Non-pigmented ciliary epithelial cell (primary cell): ENCODE results near the gene RNF138.
"Not testable (repeated sequence)": the region's sequence is repeated elsewhere in the genome, so short reads cannot be mapped to it uniquely, and the experiment has no call there.

Source experiments
- DNase-seq: peaks from one replicate; pipeline ENCODE4 v3.0.0-alpha.2; 2010; ENCODE audit warnings: low read depth

Gene RNF138

DNA sequence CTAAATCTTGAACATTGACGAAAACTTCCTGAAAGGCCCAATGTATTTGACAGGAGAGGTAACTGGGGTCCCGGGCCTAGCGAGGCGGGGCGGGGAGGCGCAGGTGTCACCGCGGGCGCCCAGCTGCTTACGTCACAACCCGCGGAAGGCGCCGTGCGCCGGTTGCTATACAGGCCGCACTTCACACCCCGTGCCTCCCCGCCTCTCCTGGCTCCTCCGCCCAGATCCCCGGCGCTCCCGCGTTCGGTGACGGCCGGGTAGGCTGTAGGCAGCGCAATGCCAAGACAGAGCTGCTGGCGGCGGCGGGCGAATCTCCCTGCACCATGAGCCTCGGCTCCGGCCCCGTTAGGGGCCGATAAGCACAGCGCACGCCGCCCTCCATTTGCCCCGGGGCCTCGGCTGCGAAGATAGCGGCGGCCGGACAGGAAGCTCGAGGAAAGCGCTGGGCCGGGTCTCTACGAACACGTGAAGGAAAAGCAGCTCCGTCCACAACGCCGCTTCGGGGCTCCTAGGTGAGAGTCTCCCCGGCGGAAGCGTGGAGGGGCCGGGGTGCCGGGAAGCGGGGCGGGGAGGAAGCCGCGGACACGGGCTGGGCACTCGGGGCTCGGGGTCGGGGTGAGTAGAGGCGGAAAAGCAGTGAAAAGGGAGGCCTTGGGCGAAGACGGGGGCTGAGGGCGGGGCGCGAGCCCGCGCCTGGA lies at the start of gene RNF138:
TSS of gene RNF138 (plus strand) at position 151 of the 698 bp plus-strand sequence. CDS start 903 bp downstream, outside the sequence.
- no peak for DNase-seq

GRCh38 chr18:32042337-32042736 lies 49.3 kb upstream of the RNF138 start:
- no peak for DNase-seq

GRCh38 chr18:32048507-32049091 lies 43.1 kb upstream of the RNF138 start:
- DNase-seq: no peak

- DNase-seq: no peak
Observed at GRCh38 chr18:32049393-32050171, 42.1 kb upstream of the RNF138 start.

DNA sequence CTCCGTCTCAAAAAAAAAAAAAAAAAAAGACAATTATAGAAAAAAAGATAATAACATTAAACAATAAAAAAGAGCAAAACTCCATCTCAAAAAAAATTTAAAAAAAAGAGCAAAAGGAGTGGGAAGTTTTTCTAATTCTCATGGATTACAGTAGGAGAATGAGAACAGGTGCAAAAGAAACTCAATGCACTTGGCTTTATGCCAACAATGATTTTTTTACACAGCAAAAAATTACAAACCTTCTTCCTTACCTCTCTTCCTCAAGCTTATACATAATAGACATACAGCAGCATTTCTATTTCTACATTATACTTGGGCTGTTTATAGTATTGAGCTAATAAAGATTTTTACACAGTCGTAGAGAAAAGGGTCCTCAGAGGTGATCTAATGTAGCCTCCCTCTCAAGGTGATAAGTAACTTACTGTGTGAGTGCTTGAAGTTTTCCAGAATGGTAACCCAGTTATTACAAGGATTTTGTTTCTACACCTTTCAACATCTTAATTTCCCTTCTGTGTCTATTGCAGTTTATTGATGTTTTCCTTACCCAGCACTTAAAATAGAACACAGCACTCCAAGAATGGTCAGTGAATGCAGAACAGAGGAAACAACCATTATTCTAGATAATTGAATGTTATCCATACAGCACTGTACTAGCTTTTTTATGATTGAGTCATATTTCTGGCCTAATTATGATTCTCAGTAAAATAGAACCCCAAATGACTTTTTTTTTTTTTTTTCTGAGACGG lies 34.9 kb upstream of the RNF138 start:
- DNase-seq: no peak

- DNase-seq: no peak
Observed at GRCh38 chr18:32057624-32058165, 34.0 kb upstream of the RNF138 start.

DNA sequence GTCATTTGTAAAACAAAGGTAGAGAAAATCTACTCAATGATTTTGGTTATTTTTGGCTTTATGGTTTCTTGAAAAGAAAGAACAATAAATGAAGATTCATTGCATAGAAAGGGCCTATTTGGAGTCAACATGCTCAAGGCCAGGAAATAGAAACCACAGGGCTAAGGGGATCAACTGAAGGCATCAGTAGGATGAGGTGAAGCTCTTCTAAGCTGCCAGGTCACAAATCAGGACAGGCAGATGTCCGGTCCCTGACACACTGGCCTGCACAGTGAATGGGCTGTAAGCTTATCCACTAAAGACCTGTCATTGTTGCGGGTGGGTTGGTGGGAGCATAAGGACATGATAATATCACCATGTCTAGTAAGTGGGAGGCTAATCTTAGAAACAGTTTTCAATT lies 31.6 kb upstream of the RNF138 start:
- DNase-seq: no peak

DNA sequence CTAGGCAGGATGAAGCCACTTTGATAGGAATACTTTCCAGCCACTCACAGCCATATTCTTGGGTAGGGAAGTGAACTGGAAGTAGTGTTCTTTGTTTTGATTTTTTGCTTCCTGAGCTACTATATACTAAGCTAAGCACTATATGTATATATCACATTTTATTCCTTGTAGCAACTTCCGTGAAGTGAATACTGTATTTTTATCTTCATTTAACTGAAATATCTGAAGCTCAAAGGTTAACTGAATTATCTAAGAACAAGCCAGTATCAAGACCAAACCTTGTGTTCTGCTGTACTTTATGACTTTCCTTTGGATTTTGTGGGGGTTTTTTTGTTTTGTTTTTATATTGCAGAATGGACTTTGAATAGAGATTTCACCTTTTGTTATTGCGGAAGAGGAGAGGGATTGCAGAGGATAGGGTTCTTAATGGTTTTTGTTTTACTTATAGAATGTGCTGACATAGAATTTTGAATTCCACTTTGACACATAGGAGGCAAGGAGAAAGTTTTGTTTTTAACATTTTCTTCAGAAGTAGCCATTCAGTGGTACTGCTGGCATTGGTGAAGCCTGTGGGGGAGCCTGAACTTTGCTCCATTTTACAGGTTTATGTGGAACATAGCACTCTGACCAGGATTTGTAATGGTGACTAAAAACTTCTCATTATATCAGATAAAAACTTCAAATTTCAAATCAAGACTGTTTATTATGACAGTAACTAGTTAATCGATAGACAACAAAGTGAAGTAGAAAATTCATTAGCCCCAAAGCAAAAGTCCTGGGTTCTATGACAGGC lies 24.1 kb upstream of the RNF138 start:
- no peak for DNase-seq

- DNase-seq: no peak
Observed at GRCh38 chr18:32072321-32072720, 19.4 kb upstream of the RNF138 start.

DNA sequence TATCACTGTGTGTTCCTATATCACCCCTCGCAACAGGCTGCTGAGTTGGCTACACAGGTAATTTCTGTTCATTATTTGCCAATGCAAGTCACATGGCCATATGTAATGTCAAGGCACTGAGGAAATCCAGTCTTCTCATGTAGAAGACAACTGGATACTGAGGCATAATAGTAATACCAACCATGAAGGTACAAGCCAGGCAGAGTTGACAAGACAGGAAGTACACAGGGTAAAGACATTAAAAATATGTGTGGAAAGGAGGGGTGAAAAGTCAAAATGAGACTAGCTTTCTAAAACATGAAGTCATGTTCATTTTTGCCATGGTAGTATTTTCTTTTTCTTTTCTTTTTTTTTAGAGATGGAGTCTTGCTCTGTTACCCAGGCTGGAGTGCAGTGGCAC lies 17.5 kb upstream of the RNF138 start:
- DNase-seq: no peak

- DNase-seq: no peak
Observed at GRCh38 chr18:32078845-32079244, 12.8 kb upstream of the RNF138 start.

- DNase-seq: no peak
Observed at GRCh38 chr18:32081881-32082280, 9.8 kb upstream of the RNF138 start.

- no peak for DNase-seq
Observed at GRCh38 chr18:32083781-32084180, 7.9 kb upstream of the RNF138 start.

DNA sequence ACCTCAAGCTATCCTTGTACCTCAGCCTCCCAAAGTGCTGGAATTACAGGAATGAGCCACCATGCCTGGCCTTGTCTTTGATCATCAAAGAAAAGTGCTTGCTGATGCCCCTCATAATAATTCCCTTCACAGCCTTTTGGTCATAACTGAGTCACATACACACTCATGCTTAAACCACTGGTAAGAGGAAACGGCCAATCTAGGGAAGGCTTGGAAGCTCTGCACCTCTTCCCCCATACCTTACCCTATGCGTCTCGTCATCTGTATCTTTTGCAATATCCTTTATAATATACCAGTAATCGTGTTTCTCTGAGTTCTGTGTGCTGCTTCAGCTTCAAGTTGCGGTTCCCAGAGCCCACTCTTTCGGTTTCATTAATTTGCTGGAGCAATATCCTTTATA lies 4.8 kb upstream of the RNF138 start:
- DNase-seq: no peak

GRCh38 chr18:32090831-32091230 lies 843 bp upstream of the RNF138 start:
- DNase-seq: not testable (repeated sequence)

DNA sequence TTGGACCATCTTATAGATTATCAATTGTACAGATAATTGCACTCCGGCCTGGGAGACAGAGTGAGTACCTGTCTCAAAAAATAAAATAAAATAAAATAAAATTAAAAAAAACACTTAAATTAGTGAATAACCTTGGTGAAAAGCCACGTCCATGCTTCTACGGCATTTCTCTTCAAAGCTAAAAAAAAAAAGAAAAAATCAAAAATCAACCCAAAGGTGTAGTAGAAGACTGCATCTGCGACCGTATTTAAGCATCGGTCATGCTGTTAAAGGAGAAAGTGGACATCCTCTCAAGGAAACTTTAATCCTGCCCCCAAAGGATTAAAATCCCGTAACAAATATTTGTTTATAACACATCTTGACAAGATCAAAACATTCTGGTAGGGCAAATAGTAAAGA lies 350 bp upstream of the RNF138 start:
- DNase-seq: no peak

DNA sequence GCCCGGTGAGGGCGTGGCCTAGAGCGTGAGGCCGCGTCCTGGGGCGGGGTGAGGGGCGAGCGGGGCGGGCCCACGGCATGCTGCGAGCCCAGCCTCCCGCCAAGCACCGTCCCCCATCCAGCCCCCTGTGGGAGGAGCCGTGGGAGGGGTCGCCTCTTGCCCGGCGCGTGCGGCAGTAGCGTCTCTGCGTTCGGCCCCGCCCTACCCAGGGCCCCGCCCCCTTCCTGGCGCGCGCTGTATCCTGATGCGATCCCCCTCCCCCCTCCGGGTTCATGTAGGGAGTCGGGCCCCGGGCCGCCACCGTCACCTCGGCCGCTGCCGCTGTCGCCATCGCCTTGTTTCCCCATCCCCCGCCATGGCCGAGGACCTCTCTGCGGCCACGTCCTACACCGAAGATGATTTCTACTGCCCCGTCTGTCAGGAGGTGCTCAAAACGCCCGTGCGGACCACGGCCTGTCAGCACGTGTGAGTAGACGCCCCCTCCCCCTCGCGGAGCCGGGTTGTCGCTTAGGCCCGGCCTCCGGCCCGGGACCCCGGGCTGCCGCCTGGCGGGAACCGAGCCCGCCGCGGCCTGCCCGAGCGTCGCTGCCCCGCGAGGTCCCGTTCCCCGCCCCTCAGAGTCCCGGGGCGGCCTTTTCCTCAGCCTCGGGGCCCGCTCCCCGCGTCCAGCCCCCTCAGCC lies 888 bp downstream of the RNF138 start:
- peak; percentile 72 for DNase-seq

DNA sequence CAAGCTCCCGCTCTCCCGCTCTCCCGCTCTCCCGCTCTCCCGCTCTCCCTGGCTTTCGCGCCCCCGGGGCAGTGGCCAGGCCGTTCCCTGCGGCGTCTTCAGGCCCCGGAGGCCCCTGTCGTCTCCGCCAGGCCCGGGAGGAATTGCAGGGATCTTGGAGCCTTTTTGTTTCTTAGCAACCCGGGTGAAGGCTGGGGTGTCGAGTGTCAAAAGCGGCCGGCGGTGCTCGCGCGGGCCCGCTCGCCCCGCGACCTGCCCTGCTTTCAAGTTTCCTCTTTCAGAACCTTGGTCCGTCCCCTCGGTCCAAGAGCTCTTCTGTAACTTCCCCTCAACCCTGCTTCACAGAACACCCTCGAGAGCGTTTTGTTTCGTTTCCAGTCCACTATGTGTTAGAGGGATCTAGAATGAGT lies 1.4 kb downstream of the RNF138 start:
- DNase-seq: no peak

GRCh38 chr18:32093523-32093922 lies 1.8 kb downstream of the RNF138 start:
- DNase-seq: no peak

- no peak for DNase-seq
Observed at GRCh38 chr18:32095192-32095899, 3.7 kb downstream of the RNF138 start.
